Fibroblast of skin of left quadriceps (primary cell): ENCODE data around the gene TLE2.
"Not testable (repeated sequence)": the region's sequence is repeated elsewhere in the genome, so short reads cannot be mapped to it uniquely, and the experiment has no call there.

Source experiments
- DNase-seq, 2 experiments: peaks; one replicate each; pipeline ENCODE4 v3.0.0-alpha.2; 2013; ENCODE audit warnings: low read depth in 2 of 2

TLE2 gene

DNA sequence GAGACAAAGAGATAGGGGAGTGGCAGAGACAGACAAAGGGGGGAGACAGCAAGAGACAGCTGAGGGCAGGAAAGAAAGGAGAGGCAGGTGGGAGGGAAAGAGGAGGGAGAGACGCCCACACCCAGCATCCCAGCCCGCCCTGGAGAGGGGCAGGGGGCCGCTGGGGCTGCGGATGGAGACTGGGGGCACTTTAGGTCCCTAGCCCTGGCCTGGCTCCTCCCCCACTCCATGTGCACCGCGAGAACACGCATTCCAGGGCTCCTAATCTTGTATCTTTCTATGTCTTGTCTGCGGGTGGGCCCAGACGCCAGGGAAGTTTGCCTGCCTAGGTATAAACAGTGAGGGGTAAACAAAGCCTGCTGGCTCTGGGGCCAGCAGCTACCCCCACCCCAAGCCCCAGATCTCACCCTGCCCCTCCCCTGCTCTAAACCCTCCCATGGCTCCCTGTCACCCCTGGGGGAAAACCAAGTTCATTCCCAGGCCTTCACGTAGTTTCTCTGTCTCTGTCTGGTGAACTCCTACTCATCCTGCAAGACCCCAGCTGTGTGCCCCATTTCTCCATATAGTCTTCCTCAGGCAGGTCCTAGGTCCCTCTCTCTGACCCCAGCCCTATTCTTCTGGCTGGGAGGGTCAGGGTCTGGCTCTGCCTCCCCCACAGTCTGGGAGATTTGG, 27.5 kb upstream of the TLE2 start:
- DNase-seq, result no peak

GRCh38 chr19:3055741-3056416, 26.8 kb upstream of the TLE2 start:
- no peak for DNase-seq

- DNase-seq, result no peak
These were observed 26.1 kb upstream of the TLE2 start for GRCh38 chr19:3054972-3055740.

DNA sequence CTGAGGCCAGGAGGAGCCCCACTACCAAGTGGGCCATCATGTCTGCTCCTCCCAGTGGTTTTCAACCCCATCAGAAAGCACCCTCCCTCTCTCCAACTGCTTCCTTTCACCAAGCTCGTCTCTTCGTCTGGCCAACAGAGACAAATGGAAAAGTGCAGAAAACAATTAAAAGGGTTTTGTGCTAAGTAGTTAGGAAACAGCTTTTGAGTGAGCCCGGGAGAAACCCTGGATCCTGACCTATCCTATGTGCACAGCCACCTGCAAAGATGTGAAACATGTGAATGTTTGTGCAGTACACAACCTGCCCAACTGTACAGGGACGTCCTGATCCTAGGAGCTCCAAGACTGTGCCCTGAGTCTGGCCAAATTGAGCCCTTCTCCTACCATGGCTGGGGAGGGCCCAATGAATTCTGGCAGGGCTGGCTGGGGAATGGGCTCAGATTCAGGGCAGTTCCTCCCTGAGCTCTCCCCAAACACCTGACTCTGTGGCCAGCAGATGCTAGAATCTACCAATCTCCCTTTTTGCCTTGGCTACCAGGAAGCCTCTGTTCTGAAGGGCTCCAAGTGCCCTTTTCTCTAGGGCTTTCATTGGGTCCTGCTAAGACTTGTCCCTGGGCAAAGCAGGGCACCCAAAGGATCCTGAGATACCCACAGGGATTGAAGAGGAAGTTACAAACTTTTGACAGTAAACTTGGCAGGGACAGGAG, 25.3 kb upstream of the TLE2 start:
- DNase-seq, result no peak

DNA sequence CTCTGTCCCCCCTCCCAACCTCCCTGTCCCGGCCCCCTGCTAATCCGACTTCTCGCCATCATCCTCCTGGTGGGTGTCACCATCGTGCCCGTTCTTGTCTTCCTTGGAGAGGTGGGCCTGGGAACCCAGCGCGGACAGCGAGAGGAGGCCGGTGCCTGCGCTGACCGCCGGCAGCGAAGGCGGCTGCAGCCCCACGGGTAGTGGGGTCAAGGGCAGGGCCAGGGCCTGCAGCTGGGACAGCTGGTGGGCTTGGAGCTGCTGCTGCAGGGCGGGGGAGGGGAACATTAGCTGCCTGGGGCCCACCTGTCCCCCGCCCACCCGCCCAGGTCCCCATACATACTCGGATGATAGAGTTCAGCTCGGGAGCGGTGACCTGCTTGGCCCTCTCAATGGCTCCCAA, 24.7 kb upstream of the TLE2 start:
- no peak for DNase-seq

GRCh38 chr19:3053218-3053621, 24.1 kb upstream of the TLE2 start:
- DNase-seq, result no peak

- not testable (repeated sequence) for DNase-seq
These were observed 20.9 kb upstream of the TLE2 start for GRCh38 chr19:3050016-3050415.

GRCh38 chr19:3049089-3049488, 20.0 kb upstream of the TLE2 start:
- no peak for DNase-seq

DNA sequence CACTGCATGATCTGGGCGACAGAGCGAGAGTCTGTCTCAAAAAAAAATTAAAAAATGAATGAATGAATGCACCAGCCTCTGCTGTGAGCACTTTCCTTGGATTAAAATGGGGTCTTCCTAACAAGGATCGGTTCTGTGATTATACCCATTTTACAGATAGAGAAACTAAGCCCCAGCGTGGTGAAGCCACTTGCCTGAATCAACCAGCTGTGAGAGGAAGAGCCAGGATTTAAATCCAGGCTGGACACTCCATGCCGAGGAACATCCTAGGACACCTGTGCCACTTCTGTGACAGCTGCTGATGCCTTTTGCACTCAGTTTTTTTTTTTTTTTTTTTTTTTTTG, 19.1 kb upstream of the TLE2 start:
- no peak for DNase-seq

GRCh38 chr19:3047496-3048189, 18.6 kb upstream of the TLE2 start:
- peak; percentile 74 to 78 for DNase-seq

DNA sequence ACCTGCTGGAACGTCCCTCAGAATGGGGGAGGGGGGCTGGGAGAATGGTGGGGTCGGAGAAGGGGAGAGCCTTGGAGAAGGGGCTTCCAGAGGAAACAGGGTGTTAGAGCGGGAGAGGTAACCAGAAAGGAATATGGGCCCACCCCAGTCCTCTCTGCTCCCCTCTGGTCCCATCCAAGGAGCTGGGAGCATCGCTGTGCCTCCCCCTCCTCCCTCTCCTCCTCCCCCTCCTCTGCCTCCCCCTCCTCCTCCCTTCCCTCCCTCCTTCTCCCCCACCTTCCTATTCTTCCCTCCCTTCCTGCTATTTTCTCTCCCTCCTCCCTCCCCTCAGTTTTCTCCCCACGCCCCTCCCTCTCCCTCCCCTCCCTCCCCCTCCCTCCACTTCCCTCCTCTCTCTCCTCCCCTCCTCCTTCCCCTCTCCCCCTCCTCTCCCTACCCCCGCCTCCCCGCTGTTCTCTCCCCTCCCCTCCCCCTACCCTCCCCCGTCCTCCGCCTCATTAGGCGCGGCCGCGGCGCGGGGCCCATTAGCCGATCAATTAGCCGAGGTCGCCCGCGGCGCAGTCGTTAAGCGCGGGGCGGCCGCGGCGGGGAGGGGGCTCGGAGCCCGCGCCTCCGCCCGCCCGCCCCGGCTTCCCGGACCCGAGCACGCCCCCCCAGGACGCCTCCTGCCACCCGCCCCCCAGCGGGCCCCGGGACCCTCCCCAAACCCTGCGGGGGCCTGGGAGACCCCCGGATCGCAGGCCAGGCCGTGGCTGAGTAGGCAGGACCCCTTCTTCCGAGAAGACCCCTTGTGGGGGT, 17.8 kb upstream of the TLE2 start:
- DNase-seq, result no peak

DNA sequence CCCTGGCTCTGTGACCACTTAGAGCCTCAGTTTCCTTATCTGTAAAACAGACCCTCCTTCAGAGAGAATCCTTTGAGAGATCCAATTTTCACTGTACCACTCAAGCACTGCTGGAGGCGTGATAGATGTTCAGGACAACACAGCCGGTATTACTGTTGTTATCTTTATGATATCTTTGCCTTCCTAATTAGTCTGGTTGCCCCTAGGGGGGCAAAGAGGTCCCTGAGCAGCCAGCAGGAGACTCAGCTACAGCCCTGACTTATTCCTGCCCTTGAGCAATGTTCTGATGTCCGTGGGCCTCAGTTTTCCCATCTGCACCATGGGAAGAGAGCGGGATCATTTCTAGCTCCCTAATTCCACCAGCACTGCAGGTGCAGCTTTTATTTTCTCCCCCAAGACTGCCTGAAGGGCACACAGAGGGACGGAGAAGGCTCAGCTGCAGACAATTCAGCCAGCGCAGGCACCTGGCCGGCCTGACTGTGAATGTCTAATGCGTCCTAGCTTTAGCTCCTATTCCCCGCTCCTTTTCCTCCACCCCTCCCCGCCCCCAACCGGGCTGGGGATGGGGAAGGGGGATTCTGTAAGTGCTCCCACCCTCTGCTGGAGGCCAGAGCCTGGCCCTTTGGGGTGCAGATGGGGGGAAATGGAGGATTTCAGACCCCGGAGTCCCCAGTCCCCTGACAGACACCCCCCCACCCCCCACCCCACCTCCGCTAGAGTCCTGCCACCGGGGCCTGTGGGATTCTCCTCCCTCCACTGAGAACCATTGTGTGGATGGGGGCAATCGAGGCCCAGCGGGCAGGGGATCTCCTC, 17.0 kb upstream of the TLE2 start:
- no peak for DNase-seq

- no peak for DNase-seq
These were observed 16.1 kb upstream of the TLE2 start for GRCh38 chr19:3045191-3045590.

GRCh38 chr19:3042621-3043267, 13.7 kb upstream of the TLE2 start:
- no peak for DNase-seq

DNA sequence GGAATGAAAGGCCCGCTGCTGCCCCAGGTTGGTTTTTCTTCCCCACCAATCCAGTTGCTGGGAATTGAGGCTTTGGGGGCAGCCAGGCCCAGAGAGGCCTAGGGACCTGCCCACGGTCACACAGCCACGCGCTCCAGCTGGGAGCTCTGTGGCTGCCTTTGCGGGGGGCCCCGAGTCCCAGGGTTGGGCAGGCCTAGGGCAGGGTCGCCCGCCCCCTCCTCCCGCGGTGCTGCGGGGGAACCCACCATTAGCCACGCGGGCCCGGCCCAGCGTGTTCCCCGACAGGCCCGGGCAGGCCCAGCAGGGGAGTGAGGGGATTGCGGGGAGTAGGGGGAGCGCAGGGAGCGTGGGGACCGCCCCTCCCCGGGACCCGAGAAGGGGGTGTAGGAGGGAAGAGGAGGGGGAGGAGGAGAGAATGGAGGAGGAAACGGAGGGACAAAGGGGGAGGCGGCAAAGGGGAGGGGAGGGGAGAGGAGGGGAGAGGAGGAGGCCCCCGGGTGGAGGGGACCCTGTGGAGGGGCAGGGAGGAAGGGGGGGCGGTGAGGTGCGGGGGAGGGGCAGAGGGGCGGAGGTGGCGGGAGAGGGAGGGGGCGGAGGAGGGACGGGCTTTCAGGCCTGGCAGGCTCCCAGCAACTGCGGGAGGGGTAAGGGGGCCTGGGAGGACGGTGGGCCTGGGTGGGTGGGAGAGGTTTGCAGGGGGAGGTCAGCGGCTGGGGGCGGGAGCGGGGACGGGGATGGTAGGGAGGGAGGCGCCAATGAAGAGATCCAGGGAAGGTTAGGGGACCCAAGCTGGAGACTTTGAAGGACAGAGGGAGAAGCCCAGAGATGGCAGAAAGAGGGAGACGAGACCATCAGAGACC, 12.9 kb upstream of the TLE2 start:
- DNase-seq, result no peak

- no peak for DNase-seq
These were observed 12.2 kb upstream of the TLE2 start for GRCh38 chr19:3041327-3041726.

DNA sequence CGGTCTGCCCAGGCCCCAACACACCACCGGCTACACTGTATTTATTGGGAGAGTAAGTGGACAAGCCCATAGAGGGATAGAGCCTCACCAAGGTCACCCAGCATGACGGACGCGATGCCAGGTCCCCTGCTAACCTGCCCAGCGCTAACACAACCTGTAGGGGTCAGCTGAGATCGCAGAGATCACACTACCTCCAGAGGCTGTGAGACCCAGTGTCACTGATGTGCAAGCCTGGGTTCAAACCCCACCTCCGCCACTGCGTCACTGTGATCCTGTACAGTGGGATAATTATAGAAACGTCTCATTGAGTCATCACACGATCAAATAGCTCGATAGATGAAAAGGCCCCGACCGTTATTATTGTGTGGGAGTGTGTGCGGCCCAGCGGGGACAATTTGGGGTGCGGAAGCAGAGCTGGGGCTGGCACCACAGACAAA, 10.6 kb upstream of the TLE2 start:
- DNase-seq, result no peak

- DNase-seq, result no peak
These were observed 10.0 kb upstream of the TLE2 start for GRCh38 chr19:3039125-3039524.

DNA sequence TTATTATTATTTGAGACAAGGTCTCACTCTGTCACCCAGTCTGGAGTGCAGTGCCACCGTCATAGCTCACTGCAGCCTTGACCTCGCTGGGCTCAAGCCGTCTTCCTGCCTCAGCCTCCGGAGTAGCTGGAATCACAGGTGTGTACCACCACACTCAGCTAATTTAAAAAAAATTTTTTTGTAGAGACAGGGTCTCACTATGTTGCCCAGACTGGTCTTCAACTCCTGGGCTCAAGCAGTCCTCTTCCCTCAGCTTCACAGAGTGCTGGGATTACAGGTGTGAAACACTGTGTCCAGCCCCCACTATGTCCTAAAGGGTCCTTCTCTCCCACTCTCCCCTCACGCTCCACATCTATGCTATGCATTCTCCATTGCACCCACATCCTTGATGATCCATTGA, 9.1 kb upstream of the TLE2 start:
- DNase-seq, result no peak
